ENCODE data around the gene CEP112. TPM values are rescaled to one million over a fixed set of nuclear protein-coding genes. Genes with fewer than 3 reads are reported as not detected.
A peak's percentile ranks its signal among the peaks of the same experiment; 100 is the strongest.

CEP112 gene
- total and polyA plus RNA-seq, 2 of the 8 experiments (the other 6 are each of a cell fraction or from before 2014, with no cell fraction given), result 0.62 to 3.1 TPM

DNA sequence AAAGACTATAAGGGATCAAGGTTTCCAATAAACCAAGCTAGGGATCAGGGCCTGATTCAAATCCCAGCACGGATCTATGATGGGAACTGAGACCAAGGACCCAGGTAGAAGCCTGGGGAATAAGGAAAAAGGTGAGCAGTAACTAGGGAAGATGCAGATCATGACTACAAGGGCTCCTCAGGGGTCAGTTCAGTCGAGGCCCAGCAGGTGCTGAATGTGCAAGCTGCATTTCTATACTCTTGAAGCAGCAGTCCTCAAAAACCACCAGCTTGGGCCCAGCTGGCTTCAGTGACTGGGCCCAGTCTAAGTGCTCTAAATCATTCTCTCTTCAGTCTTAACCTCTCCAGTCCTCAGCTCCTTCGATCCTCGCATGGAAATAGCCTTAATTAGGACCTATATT, 401.7 kb downstream of the CEP112 start:
- TF ChIP-seq POLR2A (IDR thresholded peaks at IDR 0.05; ENCODE audit: control extremely low read depth in 1 of 2, low read depth in 2 of 2, low read length in 2 of 2), result no peak
- TF ChIP-seq NANOG (IDR thresholded peaks at IDR 0.05; ENCODE audit: insufficient read depth, low read depth, low read length, poor library complexity, severe bottlenecking), result peak; percentile 48
- Histone ChIP-seq H3K4me2 (ENCODE audit: insufficient read depth in 1 of 2, low read depth in 2 of 2, low read length in 2 of 2) (no peak overlapping the region), H3K4me3 (ENCODE audit: extremely low read depth in 1 of 4, insufficient read depth in 2 of 4, low read depth in 3 of 4, low read length in 4 of 4) (no peak overlapping the region), H3K23me2 (ENCODE audit: low read depth, low read length) (no peaks in the 10 kb centered on the region), H3K79me1 (ENCODE audit: low read depth, low read length) (no peaks in the 10 kb centered on the region), H3K9ac (replicated peaks in 1 of 4; ENCODE audit: extremely low read depth in 1 of 4, low read depth in 3 of 4, low read length in 3 of 4) (no peak overlapping the region), H3K27ac (ENCODE audit: low read depth, low read length) (no peak overlapping the region), H2AFZ (ENCODE audit: low read length) (no peak overlapping the region), H3K18ac (ENCODE audit: extremely low read depth, low read length) (no peak overlapping the region), H2BK12ac (ENCODE audit: low read depth, low read length) (no peak overlapping the region), H4K5ac (ENCODE audit: insufficient read length, low read depth, low read length) (no peak overlapping the region), H3K79me2 (ENCODE audit: control insufficient read depth in 1 of 2, insufficient read depth in 2 of 2, low read length in 2 of 2) (no peaks in the 10 kb centered on the region), H3K56ac (replicated peaks; ENCODE audit: insufficient read length, low read depth, low read length) (no peak overlapping the region), H2BK20ac (ENCODE audit: low read length) (no peak overlapping the region), H4K8ac (ENCODE audit: extremely low read depth, insufficient read depth, low read length) (no peak overlapping the region), H4K91ac (replicated peaks; ENCODE audit: insufficient read length, low read length) (no peak overlapping the region), H3K4ac (replicated peaks; ENCODE audit: insufficient read length, low read depth, low read length) (no peak overlapping the region), H3K14ac (ENCODE audit: insufficient read length) (no peak overlapping the region), H3K9me3 (ENCODE audit: insufficient read depth in 2 of 2, low read depth in 1 of 2, low read length in 1 of 2) (no peaks in the 10 kb centered on the region), H2BK120ac (replicated peaks; ENCODE audit: low read depth, low read length) (no peak overlapping the region), H3K23ac (ENCODE audit: insufficient read length) (no peak overlapping the region), H4K20me1 (replicated peaks in 1 of 2; ENCODE audit: control insufficient read depth in 1 of 2, insufficient read depth in 2 of 2, low read length in 2 of 2) (no peaks in the 10 kb centered on the region), H3K27me3 (replicated peaks in 1 of 4; ENCODE audit: control insufficient read depth in 3 of 4, extremely low read depth in 1 of 4, insufficient read depth in 3 of 4, low read length in 3 of 4) (no peaks in the 10 kb centered on the region), H2AK5ac (ENCODE audit: low read depth, low read length) (no peak overlapping the region), H3K36me3 (ENCODE audit: control insufficient read depth in 2 of 4, insufficient read depth in 4 of 4, low read length in 3 of 4) (no peaks in the 10 kb centered on the region), H2BK15ac (ENCODE audit: low read length) (no peak overlapping the region), H2BK5ac (ENCODE audit: low read depth, low read length) (no peak overlapping the region), H3K4me1 (replicated peaks in 1 of 4; ENCODE audit: control insufficient read depth in 3 of 4, insufficient read depth in 4 of 4, low read length in 3 of 4) (peaks cover 0 to 11% (median under 1%) of the 10 kb centered on the region in 4 experiments; a peak in 2 of 7 replicates)
- POLR2A ChIA-PET (ENCODE audit: partially characterized antibody), result no interaction called here
- FAIRE-seq (no peak), DNase-seq (ENCODE audit: low read depth in 1 of 2, low spot score in 2 of 2) (no peak)
- CTCF ChIA-PET (ENCODE audit: partially characterized antibody), result interaction anchor here (0.6 to 8.4 kb wide), 4 partner anchors 6 to 705 kb away, joined by 3 to 67 read pairs (median 3); no protein-coding TSS in a partner anchor
- 66% methylated on average over 4 of the region's 4 CpGs; no CpG with 5 or more reads in 1 of the 2 experiments for WGBS, 2 experiments (ENCODE audit: extremely low coverage in 1 of 2, insufficient coverage in 1 of 2, insufficient read length in 1 of 2, insufficient replicate concordance in 2 of 2, low coverage in 1 of 2, low lambda C conversion rate in 2 of 2, missing lambda C conversion rate in 1 of 2)

Measured in H1 (cell line).